Lower leg skin (tissue), 4 donors: ENCODE measurements around the gene FREM2. TPM values are rescaled to one million over a fixed set of nuclear protein-coding genes. Genes with fewer than 3 reads are reported as not detected.

Experiments
- DNase-seq, 2 donors: peaks; one replicate each; pipeline ENCODE4 v3.0.0-alpha.2; 2019; ENCODE audit warnings: low spot score in 2 of 2
- H3K4me3 ChIP-seq: fragments of 200-600 bp; sonication (generic); 2 replicates; pipeline ENCODE4 v1.5.1; 2017; ENCODE audit warnings: mild to moderate bottlenecking, low read depth; ENCODE audit not compliant: poor library complexity, severe bottlenecking
- POLR2A ChIP-seq, 2 donors: fragments of 450-650 bp; IDR thresholded peaks; one replicate each; pipeline ENCODE4 v1.6.1; 2016 to 2017; ENCODE audit warnings: antibody characterized with exemption in 2 of 2, mild to moderate bottlenecking in 1 of 2, moderate library complexity in 1 of 2
- WGBS, 2 donors: methylation state at CpG; one replicate each; pipeline ENCODE4 v1.1.5; 2018; 5-methylcytosine and 5-hydroxymethylcytosine counted together
- intact Hi-C: fragments of 100-400 bp; cut with DNase I; formaldehyde crosslinking; loops from one replicate; pipeline ENCODE4 v1.15.0; 2023; ENCODE audit warnings: low total_unique reads
- total RNA-seq, 4 donors: library from RNA; depleted of rRNA; stranded (reverse); fragments of >200 nt; gene quantifications; one replicate each; pipeline ENCODE4 v1.1.0, GENCODE V29; 2016
- TF ChIP-seq, protein P1 (sequence below), 3 donors: fragments of 450-650 bp; IDR thresholded peaks; one replicate each; pipeline ENCODE4 v1.5.1; 2016; ENCODE audit warnings: antibody characterized with exemption in 3 of 3, mild to moderate bottlenecking in 3 of 3, moderate library complexity in 2 of 3

Gene FREM2
- total RNA-seq, 4 donors from 2014 or later: 0.34 to 2.6 (median 0.59) TPM

DNA sequence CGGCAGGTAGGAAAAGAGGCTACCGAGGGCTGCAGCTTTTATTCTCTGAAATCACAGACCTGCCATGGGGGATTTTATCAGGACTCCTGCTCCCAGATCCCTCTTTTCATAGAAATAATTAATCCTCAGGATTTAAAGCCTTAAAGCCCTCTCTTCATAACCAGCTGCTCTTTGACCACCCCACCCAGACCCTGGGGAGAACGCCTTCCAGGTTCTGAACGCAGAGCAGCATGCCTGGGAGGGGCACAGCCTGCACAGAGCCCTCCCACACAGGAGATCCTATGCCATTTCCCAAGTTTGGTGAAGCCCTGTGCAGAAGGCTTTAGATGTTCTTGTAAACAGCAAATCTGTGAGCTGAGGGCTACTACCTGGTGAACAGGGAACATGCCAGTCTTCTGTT, 212.7 kb downstream of the FREM2 start:
- DNase-seq: no peak
- H3K4me3 ChIP-seq: no peak overlapping the region
- intact Hi-C loops: no loop called here
- 78 to 89% methylated on average over 4 of the region's 4 CpGs for WGBS, 2 donors
- no peak for TF ChIP-seq POLR2A (IDR thresholded peaks at IDR 0.05)
- TF ChIP-seq, protein P1, sequence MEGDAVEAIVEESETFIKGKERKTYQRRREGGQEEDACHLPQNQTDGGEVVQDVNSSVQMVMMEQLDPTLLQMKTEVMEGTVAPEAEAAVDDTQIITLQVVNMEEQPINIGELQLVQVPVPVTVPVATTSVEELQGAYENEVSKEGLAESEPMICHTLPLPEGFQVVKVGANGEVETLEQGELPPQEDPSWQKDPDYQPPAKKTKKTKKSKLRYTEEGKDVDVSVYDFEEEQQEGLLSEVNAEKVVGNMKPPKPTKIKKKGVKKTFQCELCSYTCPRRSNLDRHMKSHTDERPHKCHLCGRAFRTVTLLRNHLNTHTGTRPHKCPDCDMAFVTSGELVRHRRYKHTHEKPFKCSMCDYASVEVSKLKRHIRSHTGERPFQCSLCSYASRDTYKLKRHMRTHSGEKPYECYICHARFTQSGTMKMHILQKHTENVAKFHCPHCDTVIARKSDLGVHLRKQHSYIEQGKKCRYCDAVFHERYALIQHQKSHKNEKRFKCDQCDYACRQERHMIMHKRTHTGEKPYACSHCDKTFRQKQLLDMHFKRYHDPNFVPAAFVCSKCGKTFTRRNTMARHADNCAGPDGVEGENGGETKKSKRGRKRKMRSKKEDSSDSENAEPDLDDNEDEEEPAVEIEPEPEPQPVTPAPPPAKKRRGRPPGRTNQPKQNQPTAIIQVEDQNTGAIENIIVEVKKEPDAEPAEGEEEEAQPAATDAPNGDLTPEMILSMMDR (IDR thresholded peaks at IDR 0.05): no peak

DNA sequence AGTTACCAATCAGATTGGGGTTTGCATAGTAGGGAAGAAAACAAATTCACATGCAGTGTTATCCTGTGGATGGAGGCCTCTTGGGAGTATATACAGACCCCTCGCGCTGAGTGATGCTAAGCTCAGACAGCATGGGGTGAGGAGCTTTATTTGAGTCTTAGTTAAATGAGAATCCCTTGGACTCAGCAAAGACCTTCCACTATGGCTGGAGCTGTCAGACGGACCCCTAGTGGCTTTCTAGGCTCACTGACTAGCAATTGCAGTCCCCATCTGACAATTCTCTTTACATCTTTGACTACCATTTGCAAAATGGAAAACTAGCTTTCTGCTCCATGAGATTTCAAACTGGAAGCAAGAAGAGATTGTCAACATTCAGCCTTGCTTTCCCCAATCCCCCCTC, 213.3 kb downstream of the FREM2 start:
- no peak for TF ChIP-seq POLR2A (IDR thresholded peaks at IDR 0.05)
- TF ChIP-seq, protein P1 (IDR thresholded peaks at IDR 0.05): no peak
- intact Hi-C loops: no loop called here
- DNase-seq: no peak
- no peak overlapping the region for H3K4me3 ChIP-seq
- WGBS, 2 donors: 80 to 84% methylated on average over 3 of the region's 3 CpGs

GRCh38 chr13:38902551-38902950, 215.7 kb downstream of the FREM2 start:
- intact Hi-C loops: no loop called here
- no peak for TF ChIP-seq POLR2A (IDR thresholded peaks at IDR 0.05)
- TF ChIP-seq, protein P1 (IDR thresholded peaks at IDR 0.05): no peak

DNA sequence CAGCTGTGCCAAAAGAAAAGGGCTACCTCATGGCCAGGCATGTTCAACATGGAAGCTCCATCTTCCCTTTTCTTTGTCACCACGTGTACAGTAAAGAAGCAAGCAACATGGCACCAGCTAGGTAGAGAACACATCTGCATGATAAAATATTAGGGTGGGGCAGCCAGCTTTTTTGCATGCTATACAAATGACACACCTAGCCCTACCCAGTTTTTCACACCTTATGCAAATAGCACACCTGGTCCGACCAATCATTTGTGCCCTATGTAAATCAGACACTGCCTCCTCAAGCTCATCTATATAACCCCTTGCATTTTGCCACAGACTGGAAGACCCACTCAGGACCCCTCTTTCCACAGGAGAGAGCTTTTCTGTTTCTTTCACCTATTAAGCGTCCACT, 218.2 kb downstream of the FREM2 start:
- intact Hi-C loops: no loop called here
- WGBS, 2 donors: 53 to 57% methylated on average over 3 of the region's 3 CpGs
- no peak for TF ChIP-seq POLR2A (IDR thresholded peaks at IDR 0.05)
- TF ChIP-seq, protein P1 (IDR thresholded peaks at IDR 0.05): no peak
- H3K4me3 ChIP-seq: no peak overlapping the region
- DNase-seq: no peak

More at GRCh38 chr13:38902551-38902950, 215.7 kb downstream of the FREM2 start:
- 65 to 69% methylated on average over 1 of the region's 1 CpG for WGBS, 2 donors
- H3K4me3 ChIP-seq: no peak overlapping the region
- DNase-seq: no peak

DNA sequence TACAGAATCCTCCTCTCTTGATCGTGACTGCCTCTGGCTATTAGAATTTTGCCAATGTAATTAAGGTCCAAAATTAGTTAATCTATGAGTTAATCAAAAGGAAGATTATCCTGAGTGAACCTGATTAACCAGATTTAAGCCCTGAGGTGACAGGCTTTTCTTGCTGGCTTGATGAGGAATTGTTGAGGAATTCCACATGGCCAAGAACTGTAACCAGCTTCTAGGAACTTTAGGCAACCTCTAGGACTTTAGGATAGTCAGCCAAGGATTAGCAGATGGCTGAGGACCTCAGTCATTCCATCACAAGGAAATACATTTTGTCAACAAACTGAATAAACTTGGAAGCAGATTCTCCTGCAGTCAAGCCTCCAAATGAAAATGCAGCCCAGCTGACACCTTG, 219.0 kb downstream of the FREM2 start:
- WGBS, 2 donors: 48 to 51% methylated on average over 1 of the region's 1 CpG
- intact Hi-C loops: no loop called here
- H3K4me3 ChIP-seq: no peak overlapping the region
- TF ChIP-seq, protein P1 (IDR thresholded peaks at IDR 0.05): no peak
- no peak for TF ChIP-seq POLR2A (IDR thresholded peaks at IDR 0.05)
- no peak for DNase-seq

DNA sequence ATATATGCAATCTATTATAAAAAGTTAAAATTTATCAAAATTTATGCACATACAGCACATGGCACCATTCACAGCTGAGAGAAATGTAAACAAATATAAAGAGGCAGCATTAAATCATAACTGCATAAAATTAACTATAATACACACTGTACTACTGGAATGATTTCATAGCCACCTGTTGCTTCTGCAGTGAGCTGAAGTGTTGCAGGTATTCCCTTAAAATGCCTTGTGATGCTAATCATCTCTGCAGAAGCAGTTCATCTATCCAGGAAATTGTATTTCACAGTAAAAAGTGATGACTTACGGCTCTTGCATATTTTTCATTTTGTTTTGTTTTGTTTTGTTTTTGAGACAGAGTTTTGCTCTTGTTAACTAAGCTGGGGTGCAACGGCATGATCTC, 221.7 kb downstream of the FREM2 start:
- 92 to 94% methylated on average over 2 of the region's 2 CpGs for WGBS, 2 donors
- DNase-seq: no peak

More for the DNA sequence above, 221.7 kb downstream of the FREM2 start:
- TF ChIP-seq POLR2A (IDR thresholded peaks at IDR 0.05): no peak
- TF ChIP-seq, protein P1 (IDR thresholded peaks at IDR 0.05): no peak
- H3K4me3 ChIP-seq: no peak overlapping the region
- intact Hi-C loops: no loop called here
